Gastroesophageal sphincter (tissue), 4 donors: ENCODE results near the gene CDH13. TPM values are rescaled to one million over a fixed set of nuclear protein-coding genes. Genes with fewer than 3 reads are reported as not detected.
A peak's percentile ranks its signal among the peaks of the same experiment; 100 is the strongest.

Source experiments
- ATAC-seq: fragments of 150-250 bp; one replicate; pipeline ENCODE4 v1.9.1; 2016; ENCODE audit warnings: mild to moderate bottlenecking, moderate library complexity
- H3K27ac ChIP-seq, 4 donors: fragments of 200-600 bp; sonication (generic) in 3 of 4; 1 replicate in 3 of 4; 2 replicates in 1 of 4; pipeline ENCODE4 v1.5.1; 2016 to 2019
- H3K27me3 ChIP-seq: fragments of 200-600 bp; sonication (generic); one replicate; pipeline ENCODE4 v1.5.1; 2019
- H3K36me3 ChIP-seq, 2 donors: fragments of 200-600 bp; sonication (generic); one replicate each; pipeline ENCODE4 v1.5.1; 2019; ENCODE audit warnings: control low read depth in 1 of 2
- H3K4me1 ChIP-seq, 3 donors: fragments of 200-600 bp; sonication (generic); 1 replicate in 2 of 3; 2 replicates in 1 of 3; pipeline ENCODE4 v1.5.1; 2016 to 2019; ENCODE audit warnings: control low read depth in 2 of 3
- H3K4me3 ChIP-seq, 2 donors: fragments of 200-600 bp; sonication (generic); one replicate each; pipeline ENCODE4 v1.5.1; 2019; ENCODE audit warnings: mild to moderate bottlenecking in 1 of 2, moderate library complexity in 1 of 2
- H3K9me3 ChIP-seq, 3 donors: fragments of 200-600 bp; sonication (generic); one replicate each; pipeline ENCODE4 v1.5.1; 2017 to 2019; ENCODE audit warnings: control low read depth in 2 of 3
- CTCF ChIP-seq, 4 experiments: fragments of 200-600 bp in 2 of 4; fragments of 450-650 bp in 2 of 4; sonication (generic) in 1 of 4; IDR thresholded peaks; one replicate each; pipeline ENCODE4 v1.5.1; 2017 to 2019; ENCODE audit warnings: antibody characterized with exemption in 4 of 4, mild to moderate bottlenecking in 2 of 4, moderate library complexity in 2 of 4
- EP300 ChIP-seq: sonication (generic); formaldehyde crosslinking; IDR thresholded peaks from one replicate; pipeline ENCODE4 v1.6.1; 2017; ENCODE audit warnings: antibody characterized with exemption, mild to moderate bottlenecking
- POLR2A ChIP-seq, 2 donors: fragments of 450-650 bp; IDR thresholded peaks; one replicate each; pipeline ENCODE4 v1.6.1; 2017; ENCODE audit warnings: antibody characterized with exemption in 2 of 2, mild to moderate bottlenecking in 2 of 2, moderate library complexity in 1 of 2
- POLR2AphosphoS5 ChIP-seq: sonication (generic); formaldehyde crosslinking; IDR thresholded peaks from one replicate; pipeline ENCODE4 v1.6.1; 2017; ENCODE audit warnings: antibody characterized with exemption
- WGBS, 2 donors: methylation state at CpG; one replicate each; pipeline ENCODE4 v1.1.5; 2018; ENCODE audit warnings: low coverage in 1 of 2; 5-methylcytosine and 5-hydroxymethylcytosine counted together
- total RNA-seq, 4 donors: library from RNA; depleted of rRNA; stranded (reverse); fragments of >200 nt; gene quantifications; one replicate each; pipeline ENCODE4 v1.1.0, GENCODE V29; 2016

Gene CDH13
- total RNA-seq, 4 donors from 2014 or later, result 4.2 to 22.3 (median 11.4) TPM

- no peak for TF ChIP-seq POLR2AphosphoS5
- no peak for TF ChIP-seq POLR2A (IDR thresholded peaks at IDR 0.05)
- TF ChIP-seq EP300, result no peak
- no peak for TF ChIP-seq CTCF (IDR thresholded peaks at IDR 0.05)
- 54 to 66% methylated on average over 9 to 10 of the region's 10 CpGs for WGBS, 2 donors
- no peak overlapping the region for H3K4me3 ChIP-seq
- H3K36me3 ChIP-seq, result no peaks in the 10 kb centered on the region
- H3K27me3 ChIP-seq, result no peaks in the 10 kb centered on the region
- peaks cover 0 to 5% (median 0%) of the 10 kb centered on the region in 3 donors for H3K9me3 ChIP-seq
- no peaks in the 10 kb centered on the region for H3K4me1 ChIP-seq
- no peak overlapping the region for H3K27ac ChIP-seq
- ATAC-seq, result no peak
Observed at GRCh38 chr16:83794860-83795554, 1168.2 kb downstream of the CDH13 start.

GRCh38 chr16:83797013-83797412, 1170.2 kb downstream of the CDH13 start:
- ATAC-seq, result no peak

GRCh38 chr16:83799336-83799735, 1172.6 kb downstream of the CDH13 start:
- Histone ChIP-seq H3K4me3 (no peak overlapping the region), H3K4me1 (peaks cover 0 to 14% (median 0%) of the 10 kb centered on the region in 3 donors), H3K36me3 (no peaks in the 10 kb centered on the region), H3K27me3 (no peaks in the 10 kb centered on the region), H3K9me3 (no peaks in the 10 kb centered on the region), H3K27ac (no peak overlapping the region)
- TF ChIP-seq EP300 (no peak), POLR2A (IDR thresholded peaks at IDR 0.05) (no peak), POLR2AphosphoS5 (no peak), CTCF (IDR thresholded peaks at IDR 0.05) (no peak)
- ATAC-seq, result no peak
- WGBS, 2 donors, result 31 to 88% methylated on average over 1 of the region's 1 CpG

More at GRCh38 chr16:83797013-83797412, 1170.2 kb downstream of the CDH13 start:
- no peaks in the 10 kb centered on the region for H3K36me3 ChIP-seq
- WGBS, 2 donors, result 51 to 63% methylated on average over 4 to 6 of the region's 9 CpGs
- H3K4me3 ChIP-seq, result no peak overlapping the region
- no peak overlapping the region for H3K27ac ChIP-seq
- peaks cover 0 to 5% (median 0%) of the 10 kb centered on the region in 3 donors for H3K9me3 ChIP-seq
- no peak for TF ChIP-seq POLR2A (IDR thresholded peaks at IDR 0.05)
- TF ChIP-seq POLR2AphosphoS5, result no peak
- no peak for TF ChIP-seq EP300
- no peak for TF ChIP-seq CTCF (IDR thresholded peaks at IDR 0.05)
- H3K4me1 ChIP-seq, result peaks cover 0 to 4% (median 0%) of the 10 kb centered on the region in 3 donors
- no peaks in the 10 kb centered on the region for H3K27me3 ChIP-seq

- ATAC-seq, result peak; percentile 39
- Histone ChIP-seq H3K27me3 (no peaks in the 10 kb centered on the region), H3K36me3 (no peaks in the 10 kb centered on the region), H3K4me3 (peak overlapping the region; percentile 31 to 34), H3K9me3 (no peaks in the 10 kb centered on the region), H3K27ac (peak overlapping the region in 3 of 4 donors; percentile 32 to 61 (median 33)), H3K4me1 (peaks cover 0 to 14% (median 0%) of the 10 kb centered on the region in 3 donors)
- WGBS, 2 donors, result 3 to 5% methylated on average over 5 to 6 of the region's 6 CpGs
- TF ChIP-seq CTCF (IDR thresholded peaks at IDR 0.05), result no peak
Observed at GRCh38 chr16:83802135-83802534, 1175.4 kb downstream of the CDH13 start.
